GM10266 (cell line): Measurements from ENCODE around the gene GCG.

ENCODE experiments used
- DNase-seq: peaks from one replicate; pipeline ENCODE4 v3.0.0; 2012; ENCODE audit errors: extremely low spot score
- TF ChIP-seq, protein P1 (sequence below): IDR thresholded peaks from 2 replicates; pipeline ENCODE4 v1.5.1; 2012; ENCODE audit warnings: mild to moderate bottlenecking, low read depth; ENCODE audit not compliant: control insufficient read depth, insufficient read depth; ENCODE audit errors: missing control alignments

GCG gene

DNA sequence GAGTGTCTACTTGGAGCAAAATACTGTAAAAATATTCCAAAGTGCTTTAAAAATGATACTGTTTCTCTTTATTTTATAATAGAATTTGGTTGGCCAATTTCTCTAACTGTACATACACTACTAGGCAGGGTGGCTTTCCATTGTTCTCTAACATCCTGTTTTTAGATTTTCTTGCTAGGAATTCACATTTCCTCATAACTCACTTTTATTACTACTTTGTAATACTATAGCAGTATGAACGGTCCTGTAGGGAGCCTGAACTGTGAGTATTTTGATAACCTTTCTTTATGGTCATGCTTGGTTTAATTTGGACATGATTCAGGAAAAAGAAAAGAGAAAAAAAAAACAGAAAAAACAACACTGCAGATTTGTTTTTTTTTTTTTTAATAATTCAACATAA, 37.8 kb downstream of the GCG start:
- no peak for DNase-seq
- TF ChIP-seq, protein P1, sequence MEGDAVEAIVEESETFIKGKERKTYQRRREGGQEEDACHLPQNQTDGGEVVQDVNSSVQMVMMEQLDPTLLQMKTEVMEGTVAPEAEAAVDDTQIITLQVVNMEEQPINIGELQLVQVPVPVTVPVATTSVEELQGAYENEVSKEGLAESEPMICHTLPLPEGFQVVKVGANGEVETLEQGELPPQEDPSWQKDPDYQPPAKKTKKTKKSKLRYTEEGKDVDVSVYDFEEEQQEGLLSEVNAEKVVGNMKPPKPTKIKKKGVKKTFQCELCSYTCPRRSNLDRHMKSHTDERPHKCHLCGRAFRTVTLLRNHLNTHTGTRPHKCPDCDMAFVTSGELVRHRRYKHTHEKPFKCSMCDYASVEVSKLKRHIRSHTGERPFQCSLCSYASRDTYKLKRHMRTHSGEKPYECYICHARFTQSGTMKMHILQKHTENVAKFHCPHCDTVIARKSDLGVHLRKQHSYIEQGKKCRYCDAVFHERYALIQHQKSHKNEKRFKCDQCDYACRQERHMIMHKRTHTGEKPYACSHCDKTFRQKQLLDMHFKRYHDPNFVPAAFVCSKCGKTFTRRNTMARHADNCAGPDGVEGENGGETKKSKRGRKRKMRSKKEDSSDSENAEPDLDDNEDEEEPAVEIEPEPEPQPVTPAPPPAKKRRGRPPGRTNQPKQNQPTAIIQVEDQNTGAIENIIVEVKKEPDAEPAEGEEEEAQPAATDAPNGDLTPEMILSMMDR: no peak

- no peak for DNase-seq
- TF ChIP-seq, protein P1: no peak
Measured at GRCh38 chr2:162113776-162114168, 38.3 kb downstream of the GCG start.

DNA sequence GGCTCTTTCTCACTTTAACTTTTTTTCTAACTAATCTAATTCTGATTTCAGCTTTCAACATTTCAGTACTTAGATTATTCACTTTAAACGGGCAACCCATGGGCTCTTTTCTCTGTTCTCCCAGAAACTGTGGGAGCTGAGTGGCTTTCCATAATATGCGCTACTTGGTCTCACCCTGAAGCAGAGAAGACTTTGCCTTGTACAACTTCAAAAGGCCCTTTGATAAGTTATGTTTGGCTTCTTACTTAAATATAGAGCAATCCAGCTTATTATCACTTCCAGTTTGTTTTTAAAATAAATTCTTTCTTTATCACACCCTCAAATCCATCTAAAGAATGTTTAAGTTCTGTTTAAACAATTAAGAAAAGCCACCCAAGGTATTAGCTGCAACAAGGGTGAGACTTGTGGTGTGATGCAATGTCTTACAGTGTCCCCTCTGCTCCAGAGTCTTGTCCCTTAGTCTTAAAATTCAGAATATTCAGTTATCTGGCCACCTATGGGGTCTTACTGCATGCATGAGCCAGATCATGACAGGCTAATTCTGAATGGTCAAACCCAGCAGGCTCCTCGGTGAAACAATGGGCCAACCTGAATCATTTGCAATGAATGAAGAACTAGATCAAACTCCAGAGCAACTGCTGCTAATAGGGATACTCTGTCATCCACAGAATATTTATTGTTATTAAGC, 38.8 kb downstream of the GCG start:
- TF ChIP-seq, protein P1: no peak
- no peak for DNase-seq

GRCh38 chr2:162111958-162112850, 39.8 kb downstream of the GCG start:
- TF ChIP-seq, protein P1: no peak
- DNase-seq: no peak

DNA sequence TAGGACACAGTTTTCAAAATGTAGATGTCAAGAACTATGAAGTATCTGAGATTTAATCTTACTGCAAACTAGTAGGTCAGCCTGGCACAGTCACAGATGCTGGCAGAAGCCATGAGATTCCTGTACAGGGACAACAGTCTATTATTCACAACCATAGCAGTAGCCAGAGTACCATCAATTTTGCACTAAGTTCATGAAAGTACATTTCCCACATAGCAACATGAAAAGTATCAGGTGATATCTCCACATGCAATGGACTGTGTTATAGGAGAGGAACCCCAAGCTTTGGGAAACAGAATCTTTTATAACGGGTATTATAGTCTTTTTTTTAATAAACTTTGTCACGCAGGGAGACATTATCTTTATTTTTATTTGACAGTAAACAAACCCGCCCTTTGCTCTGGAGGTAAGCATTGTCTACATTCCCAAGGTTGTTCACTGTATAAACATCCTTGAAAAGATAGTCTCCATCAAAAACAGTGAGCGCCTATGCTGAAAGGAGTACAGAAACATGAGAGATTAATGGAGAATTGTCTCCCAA, 44.6 kb downstream of the GCG start:
- TF ChIP-seq, protein P1: no peak
- no peak for DNase-seq

GRCh38 chr2:162106746-162107145, 45.3 kb downstream of the GCG start:
- DNase-seq: no peak
- TF ChIP-seq, protein P1: no peak
